ENCODE measurements around the gene BRD9. TPM values are rescaled to one million over a fixed set of nuclear protein-coding genes. Genes with fewer than 3 reads are reported as not detected.
A peak's percentile ranks its signal among the peaks of the same experiment; 100 is the strongest.

Gene BRD9
- total RNA-seq, 1 experiment from 2014 or later = 55.6 TPM

DNA sequence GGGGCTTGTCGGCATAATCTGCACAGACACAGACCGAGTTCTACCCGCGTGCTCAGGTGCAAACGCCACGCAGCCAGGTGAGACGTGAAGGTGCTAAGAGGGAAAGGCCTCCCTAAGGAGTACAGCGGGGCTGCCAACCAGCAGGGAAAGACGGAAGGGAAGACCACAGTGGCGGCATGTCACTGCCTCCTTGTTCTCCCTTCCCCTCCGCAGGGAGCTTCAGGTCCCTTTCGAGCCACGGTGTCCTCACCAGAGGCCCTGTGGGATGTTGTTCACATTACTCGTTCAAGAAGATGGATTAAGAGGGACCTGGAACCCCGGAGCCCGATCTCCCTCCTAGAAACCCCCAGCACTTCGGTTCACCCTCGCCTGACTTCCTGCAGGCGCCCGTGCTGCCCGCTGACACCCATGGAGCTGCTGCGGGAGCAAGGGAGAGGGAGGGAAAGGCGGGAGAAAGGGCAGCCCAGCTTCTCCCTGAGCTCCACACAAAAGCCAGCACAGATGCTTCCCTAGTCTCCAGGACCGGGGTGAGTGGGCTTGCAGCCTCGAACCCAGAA, 686 bp downstream of the BRD9 start:
- DNase-seq (ENCODE audit: low spot score) (no peak), ATAC-seq (peak; percentile 4; the same call in 1 of the 2 replicates)
- no peaks in the 10 kb centered on the region for H3K9me3 Mint-ChIP-seq
- ChIA-PET POLR2A (interaction anchor here (1.6 kb wide), 1 partner anchor 11 kb away, joined by 3 read pairs; no protein-coding TSS in a partner anchor), CTCF (interaction anchor here (1.0 to 2.0 kb wide), 7 partner anchors 11 to 276 kb away, joined by 3 to 13 read pairs (median 5); no protein-coding TSS in a partner anchor)
- peak overlapping the region; percentile 85 for H3K4me3 Mint-ChIP-seq
- peaks cover 19% of the 10 kb centered on the region for H3K4me1 Mint-ChIP-seq
- H3K27me3 Mint-ChIP-seq (ENCODE audit: low read depth) = no peaks in the 10 kb centered on the region
- peak overlapping the region; percentile 67 for H3K27ac Mint-ChIP-seq
- peaks cover 65% of the 10 kb centered on the region for H3K36me3 Mint-ChIP-seq
- TF ChIP-seq TP53 (CRISPR knock-in tag; IDR thresholded peaks at IDR 0.05) (no peak), NFE2L1 (CRISPR knock-in tag; IDR thresholded peaks at IDR 0.05) (no peak), FOXJ3 (CRISPR knock-in tag; IDR thresholded peaks at IDR 0.05; ENCODE audit: borderline replicate concordance) (0 out of 2 replicates have a peak, but pooled peaks have one; percentile 23), NFATC4 (CRISPR knock-in tag; IDR thresholded peaks at IDR 0.05) (no peak), EMX1 (CRISPR knock-in tag; IDR thresholded peaks at IDR 0.05) (no peak), FOXP1 (CRISPR knock-in tag; IDR thresholded peaks at IDR 0.05; ENCODE audit: borderline replicate concordance) (no peak), RORB (CRISPR knock-in tag; IDR thresholded peaks at IDR 0.05) (no peak), ZNF532 (CRISPR knock-in tag; IDR thresholded peaks at IDR 0.05; ENCODE audit: borderline replicate concordance) (no peak), JUN (CRISPR knock-in tag; IDR thresholded peaks at IDR 0.05) (no peak)

- ATAC-seq (peak; percentile 65), DNase-seq (ENCODE audit: low spot score) (peak; percentile 25)
- CTCF ChIA-PET = no interaction called here
- peak overlapping the region; percentile 85 for H3K4me3 Mint-ChIP-seq
- H3K9me3 Mint-ChIP-seq = no peaks in the 10 kb centered on the region
- peaks cover 19% of the 10 kb centered on the region for H3K4me1 Mint-ChIP-seq
- peaks cover 65% of the 10 kb centered on the region for H3K36me3 Mint-ChIP-seq
- no peaks in the 10 kb centered on the region for H3K27me3 Mint-ChIP-seq (ENCODE audit: low read depth)
- TF ChIP-seq, protein P1, sequence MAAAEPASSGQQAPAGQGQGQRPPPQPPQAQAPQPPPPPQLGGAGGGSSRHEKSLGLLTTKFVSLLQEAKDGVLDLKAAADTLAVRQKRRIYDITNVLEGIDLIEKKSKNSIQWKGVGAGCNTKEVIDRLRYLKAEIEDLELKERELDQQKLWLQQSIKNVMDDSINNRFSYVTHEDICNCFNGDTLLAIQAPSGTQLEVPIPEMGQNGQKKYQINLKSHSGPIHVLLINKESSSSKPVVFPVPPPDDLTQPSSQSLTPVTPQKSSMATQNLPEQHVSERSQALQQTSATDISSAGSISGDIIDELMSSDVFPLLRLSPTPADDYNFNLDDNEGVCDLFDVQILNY (CRISPR knock-in tag; IDR thresholded peaks at IDR 0.05) = no peak
- TF ChIP-seq IRF1 (CRISPR knock-in tag; IDR thresholded peaks at IDR 0.05) (no peak), SMAD3 (CRISPR knock-in tag; IDR thresholded peaks at IDR 0.05; ENCODE audit: borderline replicate concordance) (no peak), USF2 (CRISPR knock-in tag; IDR thresholded peaks at IDR 0.05) (no peak), ATF6 (CRISPR knock-in tag; IDR thresholded peaks at IDR 0.05) (no peak)
- TF ChIP-seq, protein P2, sequence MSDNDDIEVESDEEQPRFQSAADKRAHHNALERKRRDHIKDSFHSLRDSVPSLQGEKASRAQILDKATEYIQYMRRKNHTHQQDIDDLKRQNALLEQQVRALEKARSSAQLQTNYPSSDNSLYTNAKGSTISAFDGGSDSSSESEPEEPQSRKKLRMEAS (CRISPR knock-in tag; IDR thresholded peaks at IDR 0.05) = no peak
- POLR2A ChIA-PET = interaction anchor here (1.6 kb wide), 1 partner anchor 12 kb away, joined by 3 read pairs; no protein-coding TSS in a partner anchor
- H3K27ac Mint-ChIP-seq = peak overlapping the region; percentile 67
These were observed 1.3 kb downstream of the BRD9 start for GRCh38 chr5:891117-891836.

Measured in WTC11 (cell line).